Esophagus muscularis mucosa (tissue), 4 donors: ENCODE data around the gene PARP2.

ENCODE experiments used
- CTCF ChIP-seq, 3 experiments: fragments of 200-600 bp in 2 of 3; fragments of 450-650 bp in 1 of 3; sonication (generic) in 2 of 3; IDR thresholded peaks; one replicate each; pipeline ENCODE4 v1.5.1; 2017 to 2019; ENCODE audit warnings: antibody characterized with exemption in 3 of 3, mild to moderate bottlenecking in 2 of 3, moderate library complexity in 1 of 3
- EP300 ChIP-seq: sonication (generic); formaldehyde crosslinking; IDR thresholded peaks from one replicate; pipeline ENCODE4 v1.6.1; 2017; ENCODE audit warnings: antibody characterized with exemption
- POLR2A ChIP-seq: fragments of 450-650 bp; IDR thresholded peaks from one replicate; pipeline ENCODE4 v1.6.1; 2017; ENCODE audit warnings: antibody characterized with exemption, moderate library complexity, mild to moderate bottlenecking, low read depth
- POLR2AphosphoS5 ChIP-seq, 2 donors: sonication (generic); formaldehyde crosslinking; IDR thresholded peaks; one replicate each; pipeline ENCODE4 v1.6.1; 2017; ENCODE audit warnings: antibody characterized with exemption in 2 of 2

GRCh38 chr14:20295067-20295466 is 48.4 kb upstream of the PARP2 start:
- TF ChIP-seq CTCF (IDR thresholded peaks at IDR 0.05) (no peak), POLR2A (no peak), EP300 (no peak), POLR2AphosphoS5 (IDR thresholded peaks at IDR 0.05) (no peak)
